ENCODE measurements around the gene INAVA.

Gene INAVA

DNA sequence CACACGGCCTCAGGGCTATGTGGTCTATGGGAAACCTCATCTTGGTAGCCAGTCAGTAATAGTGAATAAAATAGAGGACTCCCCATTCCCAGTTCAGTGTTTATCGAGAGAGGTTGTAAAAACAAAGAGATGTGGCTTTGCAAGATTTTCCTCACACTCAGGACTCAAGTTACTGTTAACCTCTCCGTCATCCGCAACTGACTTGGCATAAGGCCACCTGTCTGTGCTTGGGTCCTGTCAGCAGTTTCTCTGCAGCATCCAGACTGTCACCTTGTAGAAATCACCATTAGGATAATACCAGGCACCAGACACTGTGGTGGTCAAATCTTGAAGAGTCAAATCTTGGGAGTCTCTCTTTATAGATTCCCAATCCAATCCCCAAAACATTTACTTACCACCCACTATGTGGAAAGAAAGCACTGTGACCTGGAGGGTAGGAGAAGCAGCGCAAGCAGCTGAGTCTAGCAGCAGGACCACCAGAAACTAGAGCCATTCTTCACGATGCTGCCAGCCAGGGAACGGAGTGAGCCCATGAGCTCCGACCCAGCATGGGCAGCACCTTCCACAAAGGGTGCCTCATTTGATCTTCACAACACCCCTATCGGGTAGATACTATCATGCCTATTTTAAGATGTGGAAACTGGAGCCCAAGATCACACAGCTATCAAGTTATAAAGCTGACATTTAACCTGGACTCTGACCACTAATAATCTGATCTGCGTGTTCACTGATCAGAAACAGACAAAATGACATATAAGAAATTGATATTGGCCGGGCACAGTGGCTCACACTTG lies 27.5 kb upstream of the INAVA start:
- H3K9me3 ChIP-seq (ENCODE audit: low read length) = no peaks in the 10 kb centered on the region
- H3K4me3 ChIP-seq (ENCODE audit: low read depth in 1 of 2, low read length in 2 of 2) = no peak overlapping the region
- H3K9ac ChIP-seq (ENCODE audit: low read length) = no peak overlapping the region
- peaks cover 7 to 28% of the 10 kb centered on the region in 2 donors for H3K27me3 ChIP-seq (ENCODE audit: control insufficient read depth in 1 of 2, insufficient read depth in 2 of 2, low read length in 2 of 2)
- H3K36me3 ChIP-seq (ENCODE audit: insufficient read depth, low read length) = no peaks in the 10 kb centered on the region
- H3K4me1 ChIP-seq (ENCODE audit: insufficient read depth, low read length) = no peaks in the 10 kb centered on the region
- no peak overlapping the region for H3K27ac ChIP-seq (ENCODE audit: low read depth, low read length)

- peaks cover 7% of the 10 kb centered on the region for H3K4me1 ChIP-seq (ENCODE audit: insufficient read depth, low read length)
- no peak overlapping the region for H3K27ac ChIP-seq (ENCODE audit: low read depth, low read length)
- H3K9ac ChIP-seq (ENCODE audit: low read length) = no peak overlapping the region
- H3K4me3 ChIP-seq (ENCODE audit: low read depth in 1 of 2, low read length in 2 of 2) = no peak overlapping the region
- H3K36me3 ChIP-seq (ENCODE audit: insufficient read depth, low read length) = no peaks in the 10 kb centered on the region
- no peaks in the 10 kb centered on the region for H3K9me3 ChIP-seq (ENCODE audit: low read length)
- H3K27me3 ChIP-seq (ENCODE audit: control insufficient read depth in 1 of 2, insufficient read depth in 2 of 2, low read length in 2 of 2) = peaks cover 13 to 49% of the 10 kb centered on the region in 2 donors
These were observed 25.3 kb upstream of the INAVA start for GRCh38 chr1:200869376-200869752.

GRCh38 chr1:200869753-200870391 lies 24.8 kb upstream of the INAVA start:
- Histone ChIP-seq H3K9ac (ENCODE audit: low read length) (no peak overlapping the region), H3K36me3 (ENCODE audit: insufficient read depth, low read length) (no peaks in the 10 kb centered on the region), H3K27me3 (ENCODE audit: control insufficient read depth in 1 of 2, insufficient read depth in 2 of 2, low read length in 2 of 2) (peaks cover 17 to 54% of the 10 kb centered on the region in 2 donors), H3K9me3 (ENCODE audit: low read length) (no peaks in the 10 kb centered on the region), H3K4me3 (ENCODE audit: low read depth in 1 of 2, low read length in 2 of 2) (no peak overlapping the region), H3K4me1 (ENCODE audit: insufficient read depth, low read length) (peaks cover 7% of the 10 kb centered on the region), H3K27ac (ENCODE audit: low read depth, low read length) (no peak overlapping the region)

GRCh38 chr1:200872446-200873115 lies 22.1 kb upstream of the INAVA start, which contains the start of gene GPR25:
Gene GPR25 (plus strand): TSS chr1:200872981. CDS start chr1:200873038, 57 bp downstream.
- H3K36me3 ChIP-seq (ENCODE audit: insufficient read depth, low read length) = no peaks in the 10 kb centered on the region
- H3K27ac ChIP-seq (ENCODE audit: low read depth, low read length) = no peak within 1 kb of the TSS
- H3K4me1 ChIP-seq (ENCODE audit: insufficient read depth, low read length) = peaks cover 7% of the 10 kb centered on the region
- H3K9ac ChIP-seq (ENCODE audit: low read length) = no peak within 1 kb of the TSS
- no peaks in the 10 kb centered on the region for H3K9me3 ChIP-seq (ENCODE audit: low read length)
- peak within 1 kb of the TSS; percentile 27 to 32 for H3K4me3 ChIP-seq (ENCODE audit: low read depth in 1 of 2, low read length in 2 of 2)
- peaks cover 17 to 60% of the 10 kb centered on the region in 2 donors for H3K27me3 ChIP-seq (ENCODE audit: control insufficient read depth in 1 of 2, insufficient read depth in 2 of 2, low read length in 2 of 2)

DNA sequence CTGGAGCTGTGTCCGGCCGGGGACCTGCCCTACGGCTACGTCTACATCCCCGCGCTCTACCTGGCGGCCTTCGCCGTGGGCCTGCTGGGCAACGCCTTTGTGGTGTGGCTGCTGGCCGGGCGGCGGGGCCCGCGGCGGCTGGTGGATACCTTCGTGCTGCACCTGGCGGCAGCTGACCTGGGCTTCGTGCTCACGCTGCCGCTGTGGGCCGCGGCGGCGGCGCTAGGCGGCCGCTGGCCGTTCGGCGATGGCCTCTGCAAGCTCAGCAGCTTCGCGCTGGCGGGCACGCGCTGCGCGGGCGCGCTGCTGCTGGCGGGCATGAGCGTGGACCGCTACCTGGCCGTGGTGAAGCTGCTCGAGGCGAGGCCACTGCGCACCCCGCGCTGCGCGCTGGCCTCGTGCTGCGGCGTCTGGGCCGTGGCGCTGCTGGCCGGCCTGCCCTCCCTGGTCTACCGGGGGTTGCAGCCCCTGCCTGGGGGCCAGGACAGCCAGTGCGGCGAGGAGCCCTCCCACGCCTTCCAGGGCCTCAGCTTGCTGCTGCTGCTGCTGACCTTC lies 21.5 kb upstream of the INAVA start:
- Histone ChIP-seq H3K36me3 (ENCODE audit: insufficient read depth, low read length) (no peaks in the 10 kb centered on the region), H3K9me3 (ENCODE audit: low read length) (no peaks in the 10 kb centered on the region), H3K27me3 (ENCODE audit: control insufficient read depth in 1 of 2, insufficient read depth in 2 of 2, low read length in 2 of 2) (peaks cover 17 to 60% of the 10 kb centered on the region in 2 donors), H3K4me3 (ENCODE audit: low read depth in 1 of 2, low read length in 2 of 2) (peak overlapping the region; percentile 27 to 32), H3K27ac (ENCODE audit: low read depth, low read length) (no peak overlapping the region), H3K4me1 (ENCODE audit: insufficient read depth, low read length) (peaks cover 7% of the 10 kb centered on the region), H3K9ac (ENCODE audit: low read length) (no peak overlapping the region)

DNA sequence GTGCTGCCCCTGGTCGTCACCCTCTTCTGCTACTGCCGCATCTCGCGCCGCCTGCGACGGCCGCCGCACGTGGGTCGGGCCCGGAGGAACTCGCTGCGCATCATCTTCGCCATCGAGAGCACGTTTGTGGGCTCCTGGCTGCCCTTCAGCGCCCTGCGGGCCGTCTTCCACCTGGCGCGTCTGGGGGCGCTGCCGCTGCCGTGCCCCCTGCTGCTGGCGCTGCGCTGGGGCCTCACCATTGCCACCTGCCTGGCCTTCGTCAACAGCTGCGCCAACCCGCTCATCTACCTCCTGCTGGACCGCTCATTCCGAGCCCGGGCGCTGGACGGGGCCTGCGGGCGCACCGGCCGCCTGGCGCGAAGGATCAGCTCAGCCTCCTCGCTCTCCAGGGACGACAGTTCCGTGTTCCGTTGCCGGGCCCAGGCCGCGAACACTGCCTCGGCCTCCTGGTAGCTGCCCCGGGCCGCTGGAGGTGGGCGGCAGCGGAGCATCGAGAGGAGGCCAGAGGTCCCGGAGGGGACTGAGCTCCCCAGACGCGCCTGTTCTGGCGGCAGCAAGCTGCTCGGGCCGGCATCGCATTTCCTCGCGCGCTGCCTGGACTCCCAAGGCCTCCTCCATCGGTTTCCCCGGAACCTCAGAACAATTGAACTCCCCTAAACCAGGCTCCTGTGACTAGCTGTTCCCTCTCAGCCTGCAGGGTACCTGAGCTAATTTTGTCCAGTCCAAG lies 20.9 kb upstream of the INAVA start:
- Histone ChIP-seq H3K4me3 (ENCODE audit: low read depth in 1 of 2, low read length in 2 of 2) (peak overlapping the region in 1 of 2 donors; percentile 27), H3K36me3 (ENCODE audit: insufficient read depth, low read length) (no peaks in the 10 kb centered on the region), H3K27me3 (ENCODE audit: control insufficient read depth in 1 of 2, insufficient read depth in 2 of 2, low read length in 2 of 2) (peaks cover 17 to 60% of the 10 kb centered on the region in 2 donors), H3K9ac (ENCODE audit: low read length) (no peak overlapping the region), H3K4me1 (ENCODE audit: insufficient read depth, low read length) (peaks cover 7% of the 10 kb centered on the region), H3K27ac (ENCODE audit: low read depth, low read length) (no peak overlapping the region), H3K9me3 (ENCODE audit: low read length) (no peaks in the 10 kb centered on the region)

GRCh38 chr1:200874694-200875093 lies 20.0 kb upstream of the INAVA start:
- peaks cover 7% of the 10 kb centered on the region for H3K4me1 ChIP-seq (ENCODE audit: insufficient read depth, low read length)
- no peak overlapping the region for H3K4me3 ChIP-seq (ENCODE audit: low read depth in 1 of 2, low read length in 2 of 2)
- no peak overlapping the region for H3K27ac ChIP-seq (ENCODE audit: low read depth, low read length)
- peaks cover 17 to 57% of the 10 kb centered on the region in 2 donors for H3K27me3 ChIP-seq (ENCODE audit: control insufficient read depth in 1 of 2, insufficient read depth in 2 of 2, low read length in 2 of 2)
- H3K9me3 ChIP-seq (ENCODE audit: low read length) = no peaks in the 10 kb centered on the region
- no peak overlapping the region for H3K9ac ChIP-seq (ENCODE audit: low read length)
- no peaks in the 10 kb centered on the region for H3K36me3 ChIP-seq (ENCODE audit: insufficient read depth, low read length)

DNA sequence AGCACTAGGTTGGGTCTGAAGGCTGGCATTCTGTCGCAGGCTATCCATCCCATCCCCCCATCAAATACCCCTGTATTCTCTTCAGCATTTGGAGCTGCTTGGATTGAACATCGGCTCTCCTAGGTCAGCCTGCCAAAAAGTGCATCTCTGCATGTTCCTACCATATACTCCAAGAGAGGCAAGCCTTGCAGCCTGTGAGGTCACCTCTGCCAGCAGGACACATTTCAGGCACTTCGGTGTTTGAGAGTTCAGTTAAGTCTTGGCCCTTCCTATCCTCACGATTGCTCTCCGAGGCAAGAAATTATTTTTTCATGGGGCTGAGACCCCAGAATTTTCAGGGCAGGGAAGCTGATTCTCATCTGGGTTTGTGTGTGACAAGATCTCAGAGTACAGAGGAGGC lies 19.3 kb upstream of the INAVA start:
- Histone ChIP-seq H3K36me3 (ENCODE audit: insufficient read depth, low read length) (no peaks in the 10 kb centered on the region), H3K4me3 (ENCODE audit: low read depth in 1 of 2, low read length in 2 of 2) (no peak overlapping the region), H3K9ac (ENCODE audit: low read length) (no peak overlapping the region), H3K9me3 (ENCODE audit: low read length) (no peaks in the 10 kb centered on the region), H3K27ac (ENCODE audit: low read depth, low read length) (no peak overlapping the region), H3K4me1 (ENCODE audit: insufficient read depth, low read length) (peaks cover 7% of the 10 kb centered on the region), H3K27me3 (ENCODE audit: control insufficient read depth in 1 of 2, insufficient read depth in 2 of 2, low read length in 2 of 2) (peaks cover 17 to 50% of the 10 kb centered on the region in 2 donors)

- no peak overlapping the region for H3K27ac ChIP-seq (ENCODE audit: low read depth, low read length)
- H3K9ac ChIP-seq (ENCODE audit: low read length) = no peak overlapping the region
- H3K4me1 ChIP-seq (ENCODE audit: insufficient read depth, low read length) = peaks cover 7% of the 10 kb centered on the region
- H3K4me3 ChIP-seq (ENCODE audit: low read depth in 1 of 2, low read length in 2 of 2) = no peak overlapping the region
- H3K27me3 ChIP-seq (ENCODE audit: control insufficient read depth in 1 of 2, insufficient read depth in 2 of 2, low read length in 2 of 2) = peaks cover 9 to 34% of the 10 kb centered on the region in 2 donors
- H3K36me3 ChIP-seq (ENCODE audit: insufficient read depth, low read length) = no peaks in the 10 kb centered on the region
- no peaks in the 10 kb centered on the region for H3K9me3 ChIP-seq (ENCODE audit: low read length)
These were observed 17.7 kb upstream of the INAVA start for GRCh38 chr1:200877010-200877409.

GRCh38 chr1:200877839-200878551 lies 16.7 kb upstream of the INAVA start:
- Histone ChIP-seq H3K9me3 (ENCODE audit: low read length) (no peaks in the 10 kb centered on the region), H3K27me3 (ENCODE audit: control insufficient read depth in 1 of 2, insufficient read depth in 2 of 2, low read length in 2 of 2) (peaks cover 9 to 24% of the 10 kb centered on the region in 2 donors), H3K36me3 (ENCODE audit: insufficient read depth, low read length) (no peaks in the 10 kb centered on the region), H3K4me1 (ENCODE audit: insufficient read depth, low read length) (peaks cover 7% of the 10 kb centered on the region), H3K4me3 (ENCODE audit: low read depth in 1 of 2, low read length in 2 of 2) (no peak overlapping the region), H3K9ac (ENCODE audit: low read length) (no peak overlapping the region), H3K27ac (ENCODE audit: low read depth, low read length) (no peak overlapping the region)

All from muscle layer of colon (tissue), 2 donors.